LoVo (cell line): ENCODE measurements around the gene CORO6.

Experiments
- DNase-seq: peaks from one replicate; pipeline ENCODE4 v3.0.0-alpha.2; 2016; ENCODE audit warnings: low spot score

The CORO6 gene

GRCh38 chr17:29590411-29591145, 32.1 kb downstream of the CORO6 start:
- DNase-seq, result no peak

- peak; percentile 89 for DNase-seq
Observed at GRCh38 chr17:29589524-29590410, 32.9 kb downstream of the CORO6 start, which contains the start of gene GIT1. TSS of gene GIT1 (minus strand) at chr17:29589648. CDS start at chr17:29589378, 270 bp downstream.

GRCh38 chr17:29588562-29589411, 33.9 kb downstream of the CORO6 start:
- DNase-seq, result no peak

GRCh38 chr17:29588017-29588561, 34.6 kb downstream of the CORO6 start:
- no peak for DNase-seq

- no peak for DNase-seq
Observed at GRCh38 chr17:29587591-29587990, 35.1 kb downstream of the CORO6 start.

- no peak for DNase-seq
Observed at GRCh38 chr17:29586676-29587469, 35.8 kb downstream of the CORO6 start.

GRCh38 chr17:29585080-29585751, 37.5 kb downstream of the CORO6 start:
- no peak for DNase-seq

- no peak for DNase-seq
Observed at GRCh38 chr17:29584452-29585079, 38.1 kb downstream of the CORO6 start.

- no peak for DNase-seq
Observed at GRCh38 chr17:29583324-29584248, 39.1 kb downstream of the CORO6 start.

- DNase-seq, result no peak
Observed at GRCh38 chr17:29582772-29583171, 39.9 kb downstream of the CORO6 start.

GRCh38 chr17:29582254-29582765, 40.4 kb downstream of the CORO6 start:
- no peak for DNase-seq

GRCh38 chr17:29581583-29582253, 41.0 kb downstream of the CORO6 start:
- no peak for DNase-seq

GRCh38 chr17:29579866-29580771, 42.6 kb downstream of the CORO6 start:
- DNase-seq, result peak; percentile 61

GRCh38 chr17:29578626-29579485, 43.9 kb downstream of the CORO6 start:
- no peak for DNase-seq

GRCh38 chr17:29577385-29578211, 45.1 kb downstream of the CORO6 start:
- DNase-seq, result no peak
